Measurements from ENCODE around the gene COL9A2.

COL9A2 gene

GRCh38 chr1:40313958-40314720, 2.9 kb downstream of the COL9A2 start:
- no peak overlapping the region for H3K4me3 ChIP-seq (replicated peaks in 1 of 2; ENCODE audit: low read depth in 2 of 2, low read length in 2 of 2)
- no peak for DNase-seq (ENCODE audit: low read depth in 2 of 2)
- no peak for TF ChIP-seq CTCF (IDR thresholded peaks at IDR 0.05; ENCODE audit: low read depth, low read length)

GRCh38 chr1:40313329-40313957, 3.6 kb downstream of the COL9A2 start:
- peak; percentile 35 to 51 for DNase-seq (ENCODE audit: low read depth in 2 of 2)
- no peak for TF ChIP-seq CTCF (IDR thresholded peaks at IDR 0.05; ENCODE audit: low read depth, low read length)
- H3K4me3 ChIP-seq (replicated peaks in 1 of 2; ENCODE audit: low read depth in 2 of 2, low read length in 2 of 2) = no peak overlapping the region

DNA sequence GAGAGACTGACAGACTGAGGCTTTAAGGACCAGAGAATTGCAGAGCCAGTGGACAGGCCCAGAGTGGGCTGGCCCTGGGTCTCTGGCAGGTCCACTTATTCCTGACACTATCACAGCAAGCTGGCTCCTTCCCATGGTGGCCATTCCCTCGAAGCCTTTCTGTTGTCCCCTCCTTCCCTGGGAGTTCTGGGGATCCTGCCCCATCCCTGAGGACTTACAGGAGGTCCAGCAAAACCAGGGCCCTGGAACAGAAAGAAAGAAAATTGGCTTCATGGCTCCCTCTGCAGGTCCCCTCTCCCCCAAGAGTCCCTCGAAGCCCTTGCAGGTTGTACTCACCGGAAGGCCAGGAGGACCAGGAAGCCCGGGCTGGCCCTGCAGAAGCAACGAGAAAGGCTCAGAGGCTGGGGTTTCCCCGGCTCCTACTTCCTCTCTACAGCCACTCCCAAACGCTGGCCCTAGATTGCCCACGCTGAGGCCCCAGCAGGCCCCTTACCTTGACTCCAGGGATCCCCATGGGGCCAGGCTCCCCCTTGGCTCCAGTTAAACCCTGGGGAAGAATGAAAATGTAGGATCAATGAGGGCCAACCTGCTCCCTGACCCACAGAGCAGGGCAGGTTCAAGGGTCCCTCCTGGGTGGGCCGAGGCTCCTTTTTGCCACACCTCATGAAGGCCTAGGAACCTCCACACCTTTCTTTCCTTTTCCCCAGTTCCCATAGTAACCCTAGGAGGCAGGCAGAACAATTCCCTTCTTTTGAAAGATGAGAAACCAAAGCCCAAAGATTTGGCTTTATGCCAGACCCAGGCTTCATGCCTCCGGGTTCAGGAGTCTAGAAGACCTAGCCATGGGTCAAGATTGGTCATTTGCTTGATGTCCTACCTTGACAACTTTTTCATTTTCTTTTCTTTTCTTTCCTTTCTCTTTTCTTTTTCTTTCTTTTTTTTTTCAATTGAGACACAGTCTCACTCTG, 4.6 kb downstream of the COL9A2 start:
- DNase-seq (ENCODE audit: low read depth in 2 of 2) = peak in 1 of 2 donors; percentile 7
- H3K4me3 ChIP-seq (replicated peaks in 1 of 2; ENCODE audit: low read depth in 2 of 2, low read length in 2 of 2) = no peak overlapping the region
- TF ChIP-seq CTCF (IDR thresholded peaks at IDR 0.05; ENCODE audit: low read depth, low read length) = no peak

- TF ChIP-seq CTCF (IDR thresholded peaks at IDR 0.05; ENCODE audit: low read depth, low read length) = no peak
- no peak for DNase-seq (ENCODE audit: low read depth in 2 of 2)
- no peak overlapping the region for H3K4me3 ChIP-seq (replicated peaks in 1 of 2; ENCODE audit: low read depth in 2 of 2, low read length in 2 of 2)
Observed at GRCh38 chr1:40311692-40312091, 5.4 kb downstream of the COL9A2 start.

- DNase-seq (ENCODE audit: low read depth in 2 of 2) = no peak
- H3K4me3 ChIP-seq (replicated peaks in 1 of 2; ENCODE audit: low read depth in 2 of 2, low read length in 2 of 2) = no peak overlapping the region
- TF ChIP-seq CTCF (IDR thresholded peaks at IDR 0.05; ENCODE audit: low read depth, low read length) = no peak
Observed at GRCh38 chr1:40310983-40311642, 6.0 kb downstream of the COL9A2 start.

- no peak for DNase-seq (ENCODE audit: low read depth in 2 of 2)
- no peak for TF ChIP-seq CTCF (IDR thresholded peaks at IDR 0.05; ENCODE audit: low read depth, low read length)
- H3K4me3 ChIP-seq (replicated peaks in 1 of 2; ENCODE audit: low read depth in 2 of 2, low read length in 2 of 2) = no peak overlapping the region
Observed at GRCh38 chr1:40310129-40310461, 7.0 kb downstream of the COL9A2 start.
